ENCODE measurements around the gene MORN5. TPM values are rescaled to one million over a fixed set of nuclear protein-coding genes. Genes with fewer than 3 reads are reported as not detected.

The MORN5 gene
- total RNA-seq, 1 donor from 2014 or later = 0.64 TPM

DNA sequence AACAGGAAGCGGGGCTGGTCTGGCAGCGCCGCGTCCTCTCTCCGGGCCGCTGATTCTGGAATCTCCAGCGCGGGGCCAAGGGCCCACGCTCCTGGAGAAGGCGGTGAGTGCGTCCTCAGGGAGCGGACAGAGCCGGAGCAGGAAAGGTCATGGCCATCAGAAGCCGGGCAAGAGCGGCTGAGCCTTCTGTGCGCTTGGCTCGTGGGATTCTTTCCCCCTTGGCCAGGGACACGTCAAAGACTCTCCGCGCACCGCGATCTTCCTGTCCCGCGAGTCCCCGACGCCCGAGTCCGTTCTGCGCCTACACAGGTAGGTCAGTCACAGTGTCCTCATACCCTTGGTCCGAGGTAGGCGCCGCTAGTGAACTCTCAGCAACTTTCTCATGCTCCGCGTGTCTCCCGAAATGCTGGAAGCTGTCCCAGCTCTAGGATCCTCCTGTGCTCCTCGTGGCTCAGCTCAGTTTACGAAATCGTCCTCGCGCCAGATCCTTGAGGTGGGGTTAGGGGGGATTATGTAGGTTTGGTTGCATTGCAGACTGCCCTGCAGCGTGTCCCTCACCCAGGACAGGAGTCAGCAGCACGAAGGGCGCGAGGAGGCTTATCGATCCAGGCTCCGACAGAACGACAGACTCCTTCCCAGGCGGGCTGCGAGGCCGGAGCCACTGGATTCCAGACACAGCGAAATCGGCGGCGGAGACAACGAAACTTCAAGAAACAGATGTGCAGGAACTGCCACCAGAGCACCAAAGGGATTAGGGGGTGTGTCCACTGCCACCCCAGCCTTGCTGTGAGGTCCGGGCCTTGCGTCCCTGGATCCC lies 60.4 kb downstream of the MORN5 start:
- Mint-ChIP-seq H3K36me3 (ENCODE audit: low read depth, unreplicated experiment) (peaks cover 17% of the 10 kb centered on the region), H3K9me3 (ENCODE audit: unreplicated experiment) (peaks cover 4% of the 10 kb centered on the region), H3K27ac (ENCODE audit: unreplicated experiment) (peak overlapping the region; percentile 57), H3K27me3 (ENCODE audit: unreplicated experiment) (peaks cover 35% of the 10 kb centered on the region), H3K4me1 (ENCODE audit: unreplicated experiment) (peaks cover 60% of the 10 kb centered on the region), H3K4me3 (ENCODE audit: unreplicated experiment) (peak overlapping the region; percentile 80)
- TF ChIP-seq, protein P1, sequence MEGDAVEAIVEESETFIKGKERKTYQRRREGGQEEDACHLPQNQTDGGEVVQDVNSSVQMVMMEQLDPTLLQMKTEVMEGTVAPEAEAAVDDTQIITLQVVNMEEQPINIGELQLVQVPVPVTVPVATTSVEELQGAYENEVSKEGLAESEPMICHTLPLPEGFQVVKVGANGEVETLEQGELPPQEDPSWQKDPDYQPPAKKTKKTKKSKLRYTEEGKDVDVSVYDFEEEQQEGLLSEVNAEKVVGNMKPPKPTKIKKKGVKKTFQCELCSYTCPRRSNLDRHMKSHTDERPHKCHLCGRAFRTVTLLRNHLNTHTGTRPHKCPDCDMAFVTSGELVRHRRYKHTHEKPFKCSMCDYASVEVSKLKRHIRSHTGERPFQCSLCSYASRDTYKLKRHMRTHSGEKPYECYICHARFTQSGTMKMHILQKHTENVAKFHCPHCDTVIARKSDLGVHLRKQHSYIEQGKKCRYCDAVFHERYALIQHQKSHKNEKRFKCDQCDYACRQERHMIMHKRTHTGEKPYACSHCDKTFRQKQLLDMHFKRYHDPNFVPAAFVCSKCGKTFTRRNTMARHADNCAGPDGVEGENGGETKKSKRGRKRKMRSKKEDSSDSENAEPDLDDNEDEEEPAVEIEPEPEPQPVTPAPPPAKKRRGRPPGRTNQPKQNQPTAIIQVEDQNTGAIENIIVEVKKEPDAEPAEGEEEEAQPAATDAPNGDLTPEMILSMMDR (IDR thresholded peaks at IDR 0.05; ENCODE audit: unreplicated experiment) = no peak
- peak; percentile 55 for DNase-seq (ENCODE audit: low spot score)

DNA sequence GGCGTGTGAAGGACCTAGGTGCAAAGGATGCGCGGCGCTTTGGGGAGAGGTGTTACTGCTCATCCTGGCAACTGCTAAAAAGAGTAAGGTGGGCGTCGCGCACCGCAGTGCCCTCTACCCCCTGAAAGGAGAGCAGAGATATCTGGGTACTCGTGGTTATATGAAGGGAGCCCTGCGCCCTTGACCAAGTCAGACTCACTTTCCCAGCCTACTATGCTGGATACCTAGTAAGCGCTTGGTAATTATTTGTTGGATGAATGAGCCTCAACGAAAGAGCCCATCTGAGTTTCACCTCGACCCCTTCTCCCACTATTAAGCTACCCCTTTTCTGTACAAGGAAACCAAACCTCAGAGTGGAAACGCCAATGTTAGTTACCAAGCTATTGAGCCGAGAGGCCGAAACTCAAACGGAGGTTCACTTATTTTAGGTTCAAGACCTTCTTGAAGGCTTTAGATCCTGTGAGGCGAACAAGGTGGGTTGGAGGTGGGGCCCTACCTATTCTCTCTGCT lies 61.0 kb downstream of the MORN5 start:
- no peak for DNase-seq (ENCODE audit: low spot score)
- TF ChIP-seq, protein P1 (IDR thresholded peaks at IDR 0.05; ENCODE audit: unreplicated experiment) = no peak
- peaks cover 4% of the 10 kb centered on the region for H3K9me3 Mint-ChIP-seq (ENCODE audit: unreplicated experiment)
- H3K4me3 Mint-ChIP-seq (ENCODE audit: unreplicated experiment) = peak overlapping the region; percentile 77
- H3K27ac Mint-ChIP-seq (ENCODE audit: unreplicated experiment) = no peak overlapping the region
- peaks cover 15% of the 10 kb centered on the region for H3K36me3 Mint-ChIP-seq (ENCODE audit: low read depth, unreplicated experiment)
- peaks cover 63% of the 10 kb centered on the region for H3K4me1 Mint-ChIP-seq (ENCODE audit: unreplicated experiment)
- H3K27me3 Mint-ChIP-seq (ENCODE audit: unreplicated experiment) = peaks cover 40% of the 10 kb centered on the region

DNA sequence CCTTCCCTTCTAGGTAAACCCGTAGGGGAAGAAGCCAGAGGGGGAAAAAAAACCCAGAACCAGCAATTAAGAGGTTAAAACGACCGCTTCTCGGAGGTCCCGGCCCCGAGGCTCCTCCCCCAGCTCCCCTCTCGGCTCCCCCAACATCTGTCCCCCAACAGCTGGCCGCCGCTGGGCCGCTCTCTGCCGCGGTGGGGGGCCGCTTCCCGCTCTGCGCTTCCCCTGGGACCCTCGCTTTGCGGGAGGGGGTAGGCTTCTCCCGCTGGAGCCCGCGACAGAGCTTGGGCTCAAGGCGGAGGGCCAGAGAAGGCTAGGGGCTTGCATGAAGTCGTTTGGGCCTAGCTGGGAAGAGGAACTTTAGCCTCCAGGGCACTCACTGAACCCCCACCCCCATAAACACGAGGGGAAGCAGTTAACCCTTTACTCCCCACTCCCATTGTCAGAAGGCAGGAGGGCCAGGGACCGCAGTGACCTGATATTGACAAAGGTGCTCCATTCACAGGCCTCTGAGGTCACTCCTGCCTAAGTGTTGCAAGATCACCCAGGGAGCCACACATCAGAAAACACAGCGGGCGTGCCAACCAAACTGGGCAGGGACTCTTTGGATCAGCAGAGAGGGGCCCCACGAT lies 61.6 kb downstream of the MORN5 start:
- Mint-ChIP-seq H3K9me3 (ENCODE audit: unreplicated experiment) (peaks cover 4% of the 10 kb centered on the region), H3K27ac (ENCODE audit: unreplicated experiment) (no peak overlapping the region), H3K27me3 (ENCODE audit: unreplicated experiment) (peaks cover 38% of the 10 kb centered on the region), H3K4me1 (ENCODE audit: unreplicated experiment) (peaks cover 64% of the 10 kb centered on the region), H3K4me3 (ENCODE audit: unreplicated experiment) (peak overlapping the region; percentile 31), H3K36me3 (ENCODE audit: low read depth, unreplicated experiment) (peaks cover 16% of the 10 kb centered on the region)
- peak; percentile 33 for DNase-seq (ENCODE audit: low spot score)
- TF ChIP-seq, protein P1 (IDR thresholded peaks at IDR 0.05; ENCODE audit: unreplicated experiment) = no peak

DNA sequence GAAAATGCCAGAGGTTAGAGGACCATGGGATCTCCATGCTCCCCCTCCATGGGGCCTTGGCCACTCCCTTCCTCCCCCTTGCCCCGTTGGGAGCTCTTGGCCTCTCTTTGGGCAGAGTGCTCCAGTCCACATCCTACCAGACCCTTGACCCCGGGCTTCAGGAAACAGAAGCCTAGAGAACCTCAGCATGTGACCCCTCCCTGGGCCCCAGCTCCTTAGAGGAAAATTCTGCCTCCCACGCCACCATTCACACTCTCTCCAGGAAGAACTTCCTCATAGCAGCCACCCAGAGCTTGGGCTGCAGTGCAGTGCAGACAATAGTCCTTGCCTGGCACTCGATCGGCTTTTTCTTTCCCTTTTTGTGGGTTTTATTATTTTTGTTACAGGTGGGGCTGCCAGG lies 63.1 kb downstream of the MORN5 start:
- peaks cover 69% of the 10 kb centered on the region for H3K4me1 Mint-ChIP-seq (ENCODE audit: unreplicated experiment)
- H3K27me3 Mint-ChIP-seq (ENCODE audit: unreplicated experiment) = peaks cover 42% of the 10 kb centered on the region
- DNase-seq (ENCODE audit: low spot score) = no peak
- peaks cover 4% of the 10 kb centered on the region for H3K9me3 Mint-ChIP-seq (ENCODE audit: unreplicated experiment)
- TF ChIP-seq, protein P1 (IDR thresholded peaks at IDR 0.05; ENCODE audit: unreplicated experiment) = no peak
- H3K36me3 Mint-ChIP-seq (ENCODE audit: low read depth, unreplicated experiment) = peaks cover 21% of the 10 kb centered on the region
- H3K27ac Mint-ChIP-seq (ENCODE audit: unreplicated experiment) = no peak overlapping the region
- H3K4me3 Mint-ChIP-seq (ENCODE audit: unreplicated experiment) = no peak overlapping the region

DNA sequence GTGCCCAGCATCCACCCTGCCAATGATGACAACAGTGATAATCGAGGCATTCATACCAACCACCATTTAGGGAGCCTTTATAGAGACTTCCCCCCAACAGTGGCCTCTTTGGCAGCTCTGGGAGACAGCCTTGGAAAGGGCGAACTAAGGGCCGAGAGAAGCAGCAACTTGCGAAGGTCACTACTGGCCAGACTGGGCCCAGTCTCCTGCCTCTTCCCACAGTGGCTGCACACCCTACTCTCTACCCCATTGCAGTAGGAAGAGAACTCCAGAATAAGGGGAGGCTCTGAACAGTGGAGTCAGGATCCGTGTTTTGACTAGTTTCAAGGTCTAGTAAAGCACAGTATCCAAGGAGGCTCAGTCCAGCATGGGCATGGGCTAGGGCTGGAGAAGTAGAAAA lies 63.7 kb downstream of the MORN5 start:
- Mint-ChIP-seq H3K4me3 (ENCODE audit: unreplicated experiment) (no peak overlapping the region), H3K27ac (ENCODE audit: unreplicated experiment) (peak overlapping the region; percentile 57), H3K9me3 (ENCODE audit: unreplicated experiment) (peaks cover 4% of the 10 kb centered on the region), H3K4me1 (ENCODE audit: unreplicated experiment) (peaks cover 63% of the 10 kb centered on the region), H3K27me3 (ENCODE audit: unreplicated experiment) (peaks cover 42% of the 10 kb centered on the region), H3K36me3 (ENCODE audit: low read depth, unreplicated experiment) (peaks cover 15% of the 10 kb centered on the region)
- DNase-seq (ENCODE audit: low spot score) = no peak
- TF ChIP-seq, protein P1 (IDR thresholded peaks at IDR 0.05; ENCODE audit: unreplicated experiment) = no peak

Measured in endothelial cell (in vitro differentiated cells).